HG03469 (cell line): ENCODE measurements around the gene BICD2.

Source experiments
- ATAC-seq: cut with Tn5 transposase; IDR thresholded peaks from one replicate; pipeline ENCODE4 v1.9.1; 2021; ENCODE audit warnings: mild to moderate bottlenecking, moderate library complexity, moderate number of reproducible peaks; ENCODE audit not compliant: unreplicated experiment

The BICD2 gene

GRCh38 chr9:92716557-92716956 lies 48.1 kb downstream of the BICD2 start:
- ATAC-seq = no peak

GRCh38 chr9:92715488-92716231 lies 49.0 kb downstream of the BICD2 start:
- no peak for ATAC-seq

DNA sequence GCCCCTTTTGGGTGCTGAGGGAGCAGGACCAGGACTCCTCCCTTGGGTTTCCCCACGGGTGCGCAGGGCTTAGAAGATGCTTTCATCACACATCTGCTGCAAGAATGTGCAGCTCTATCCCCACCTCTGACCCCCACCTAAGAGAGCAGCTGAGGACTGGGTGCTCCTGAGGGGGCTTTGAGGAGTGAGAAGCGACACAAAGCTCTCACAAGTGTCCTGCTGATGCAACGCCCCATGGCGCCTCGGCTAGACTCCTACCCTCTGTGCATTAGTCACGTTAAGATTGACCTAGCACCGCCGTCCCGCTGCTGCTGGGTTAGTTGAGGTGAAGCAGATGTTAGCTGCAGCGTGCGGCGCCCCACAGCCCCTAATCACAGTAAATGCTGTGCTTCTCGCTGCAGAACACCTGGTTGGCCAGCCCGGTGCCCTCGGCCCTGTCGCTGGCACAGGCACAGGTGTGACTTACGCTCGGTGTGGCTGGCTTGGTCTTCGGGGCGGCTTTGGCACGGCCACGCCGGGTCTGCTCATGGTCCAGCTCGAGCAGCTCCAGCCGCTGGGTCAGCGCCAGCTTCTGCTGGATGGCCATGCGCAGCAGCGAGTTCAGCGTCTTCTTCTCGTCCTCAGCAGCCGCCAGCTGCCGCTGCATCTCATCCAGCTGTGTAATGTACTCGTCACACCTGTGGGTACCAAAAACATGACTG lies 49.7 kb downstream of the BICD2 start:
- ATAC-seq = no peak

GRCh38 chr9:92714016-92714415 lies 50.6 kb downstream of the BICD2 start:
- no peak for ATAC-seq

GRCh38 chr9:92713528-92713927 lies 51.1 kb downstream of the BICD2 start:
- ATAC-seq = no peak

DNA sequence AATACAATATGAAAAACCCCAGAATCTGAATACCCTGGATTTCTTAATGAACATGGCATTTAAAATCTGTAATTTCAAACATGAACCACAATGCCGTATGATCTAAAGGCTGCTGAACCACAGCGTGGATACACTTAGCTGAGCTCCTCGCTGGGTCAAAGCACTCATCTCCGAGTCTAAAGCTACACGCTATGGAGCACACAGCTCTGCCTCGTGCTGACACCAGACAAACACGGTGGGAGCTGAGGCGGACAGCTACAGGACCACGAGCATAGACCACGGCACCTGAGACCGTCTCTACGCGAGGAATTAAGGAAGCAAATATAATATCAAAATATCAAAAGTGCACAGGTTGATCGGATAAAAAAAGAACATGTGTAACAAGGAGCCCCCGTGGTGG lies 51.9 kb downstream of the BICD2 start:
- ATAC-seq = no peak

DNA sequence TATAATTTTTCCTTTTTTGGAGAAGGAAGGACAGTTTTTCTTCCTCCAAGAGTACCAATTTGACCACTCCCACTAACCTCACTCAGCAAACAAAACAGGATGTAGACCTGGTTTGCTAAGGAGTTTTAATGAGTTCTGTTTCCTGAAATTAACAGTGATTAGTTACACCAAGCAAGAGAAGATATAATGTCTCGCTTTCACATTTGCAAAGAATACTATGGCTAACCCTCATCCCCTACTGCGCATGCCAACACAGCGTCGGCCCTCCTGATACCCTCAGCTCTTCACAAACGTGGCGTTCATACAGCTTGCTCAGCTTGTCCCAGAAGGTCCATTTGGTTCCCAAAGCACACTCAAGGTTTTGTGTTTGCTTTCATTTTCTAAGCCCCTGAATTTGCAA lies 52.8 kb downstream of the BICD2 start:
- no peak for ATAC-seq

- no peak for ATAC-seq
Measured at GRCh38 chr9:92711146-92711545, 53.5 kb downstream of the BICD2 start.

DNA sequence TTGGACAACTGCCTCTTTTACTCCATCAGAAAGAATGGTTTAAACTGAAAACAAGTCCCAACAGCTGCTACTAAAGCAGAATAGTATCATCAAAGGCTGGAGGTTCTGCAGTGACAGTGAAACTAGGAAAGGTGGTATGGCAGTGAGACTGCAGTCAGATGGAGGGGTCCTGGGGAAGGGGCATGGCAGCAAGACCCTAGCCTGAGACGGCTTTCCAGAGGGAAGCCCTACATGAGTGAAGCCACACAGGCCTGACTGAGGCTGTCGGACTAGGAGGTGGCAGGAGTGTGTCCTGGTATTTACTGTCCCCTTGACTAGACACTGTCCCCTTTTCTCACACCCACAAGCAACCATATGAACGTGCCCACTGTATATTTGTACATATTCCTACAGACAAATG lies 54.3 kb downstream of the BICD2 start:
- ATAC-seq = no peak

DNA sequence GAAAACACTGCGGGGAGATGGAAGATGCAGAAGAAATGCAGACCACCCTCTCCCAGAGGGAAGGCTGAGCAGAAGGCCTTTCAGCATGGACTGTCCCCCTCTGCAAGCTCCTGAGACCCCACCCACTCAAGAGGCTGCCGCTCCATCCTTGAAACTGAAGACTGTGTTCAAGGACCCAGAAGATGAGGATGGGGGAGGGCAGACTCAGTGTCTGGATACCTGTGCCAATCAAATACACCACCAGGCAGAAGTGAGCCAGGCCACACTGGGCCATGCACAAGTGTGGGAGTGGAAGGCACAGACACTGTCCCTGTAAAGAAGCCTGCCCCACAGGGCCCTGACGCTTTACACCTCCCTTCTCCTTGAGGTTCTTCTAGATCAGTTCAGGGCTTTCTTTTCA lies 54.7 kb downstream of the BICD2 start:
- no peak for ATAC-seq

DNA sequence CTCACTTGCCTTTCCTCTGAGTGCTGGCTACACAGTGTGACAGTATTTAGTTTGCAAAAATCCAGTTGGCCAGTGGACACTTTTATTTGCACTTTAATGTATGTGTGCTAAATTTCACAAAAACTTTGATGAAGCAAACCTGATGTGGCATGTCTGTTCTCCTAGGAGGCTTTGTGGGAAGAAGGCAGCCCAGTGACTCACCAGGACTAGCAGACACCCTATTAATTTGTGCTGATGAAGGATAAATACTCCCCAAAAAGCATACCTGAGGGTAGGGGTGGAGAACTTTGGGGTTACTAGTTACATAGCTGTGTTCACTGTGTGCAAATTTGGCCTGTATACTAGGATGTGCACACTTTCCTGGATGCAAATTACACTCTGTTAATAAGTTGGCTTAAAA lies 55.4 kb downstream of the BICD2 start:
- no peak for ATAC-seq

- no peak for ATAC-seq
Measured at GRCh38 chr9:92707530-92707929, 57.1 kb downstream of the BICD2 start.

DNA sequence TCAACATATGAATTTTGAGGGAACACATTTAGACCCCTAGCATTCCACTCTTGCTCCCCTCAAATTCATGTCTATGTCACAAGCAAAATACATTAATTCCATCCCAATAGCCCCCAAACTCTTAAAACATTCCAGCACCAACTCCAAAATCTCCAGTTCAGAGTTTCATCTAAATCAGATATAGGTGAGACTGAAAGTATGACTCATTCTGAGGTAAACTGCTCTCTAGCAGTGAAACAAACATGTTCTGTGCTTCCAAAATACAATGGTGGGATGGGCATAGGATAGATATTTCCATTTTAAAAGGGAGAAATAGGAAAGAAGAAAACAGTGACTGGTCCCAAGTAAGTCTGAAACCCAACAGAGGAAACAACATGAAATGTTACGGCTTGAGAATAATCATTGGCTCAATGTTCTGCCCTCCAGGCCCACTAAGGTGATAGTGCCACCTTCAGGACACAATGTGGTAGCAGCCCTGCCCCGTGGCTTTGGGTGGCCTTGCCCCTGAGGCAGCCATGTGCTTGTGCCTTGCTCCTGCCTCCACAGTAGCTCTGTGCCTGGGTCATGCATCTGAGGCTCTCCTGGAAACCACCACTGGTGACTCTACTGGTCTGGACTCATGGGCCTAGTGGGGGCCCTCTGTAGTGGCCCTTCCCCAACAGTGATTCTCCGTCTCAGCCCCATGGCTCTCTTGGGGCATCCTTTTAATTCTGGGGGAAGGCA lies 58.3 kb downstream of the BICD2 start:
- peak; percentile 48 for ATAC-seq

- ATAC-seq = no peak
Measured at GRCh38 chr9:92704528-92704927, 60.1 kb downstream of the BICD2 start.

DNA sequence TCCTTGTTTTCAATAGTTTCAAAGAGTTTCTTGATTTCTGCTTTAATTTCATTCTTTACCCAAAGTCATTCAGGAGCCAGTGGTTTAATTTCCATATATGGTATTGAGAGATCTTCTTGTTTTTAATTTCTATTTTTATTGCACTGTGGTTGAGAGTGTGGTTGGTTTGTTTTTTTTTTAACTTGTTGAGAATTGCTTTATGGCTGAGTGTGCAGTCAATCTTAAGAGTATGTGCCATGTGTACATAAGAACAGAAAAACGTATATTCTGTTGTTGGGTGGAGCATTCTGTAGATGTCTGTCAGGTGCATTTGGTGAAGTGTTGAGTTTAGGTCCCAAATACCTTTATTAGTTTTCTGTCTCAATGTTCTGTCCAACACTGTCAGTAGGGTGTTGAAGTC lies 68.0 kb downstream of the BICD2 start:
- no peak for ATAC-seq

DNA sequence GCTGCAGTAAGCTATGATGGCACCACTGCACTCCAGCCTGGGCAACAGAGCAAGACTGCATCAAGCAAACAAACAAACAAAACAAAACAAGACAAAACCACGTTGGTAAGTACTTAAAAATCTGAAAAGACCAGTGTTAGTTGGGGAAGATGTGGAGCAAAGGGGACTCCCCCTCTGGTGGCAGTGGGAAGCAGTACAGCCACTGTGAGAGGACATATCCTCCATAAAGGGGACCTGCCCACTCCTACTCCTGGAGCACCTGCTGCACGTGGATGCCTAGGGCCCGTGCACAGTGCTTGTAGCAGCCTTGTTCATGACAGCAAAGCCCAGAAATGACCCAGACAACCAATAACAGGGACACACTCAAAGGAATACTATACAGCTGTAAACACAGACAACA lies 77.7 kb downstream of the BICD2 start:
- ATAC-seq = no peak

DNA sequence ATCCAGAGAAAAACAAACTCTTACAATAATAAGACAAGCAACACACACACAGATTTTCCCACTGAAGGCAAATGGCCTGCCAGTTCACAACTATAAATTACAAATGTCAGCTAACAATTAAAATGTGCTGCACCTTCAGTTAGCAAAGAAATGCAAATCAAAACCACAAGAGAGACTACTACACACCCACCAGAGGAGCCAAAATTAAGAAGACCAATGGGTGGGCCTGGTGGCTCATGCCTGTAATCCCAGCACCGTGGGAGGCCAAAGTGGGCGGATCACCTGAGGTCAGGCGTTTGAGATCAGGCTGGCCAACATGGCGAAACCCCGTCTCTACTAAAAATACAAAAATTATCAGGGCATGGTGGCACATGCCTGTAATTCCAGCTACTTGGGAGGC lies 79.6 kb downstream of the BICD2 start:
- no peak for ATAC-seq

GRCh38 chr9:92682269-92682668 lies 82.4 kb downstream of the BICD2 start:
- no peak for ATAC-seq

DNA sequence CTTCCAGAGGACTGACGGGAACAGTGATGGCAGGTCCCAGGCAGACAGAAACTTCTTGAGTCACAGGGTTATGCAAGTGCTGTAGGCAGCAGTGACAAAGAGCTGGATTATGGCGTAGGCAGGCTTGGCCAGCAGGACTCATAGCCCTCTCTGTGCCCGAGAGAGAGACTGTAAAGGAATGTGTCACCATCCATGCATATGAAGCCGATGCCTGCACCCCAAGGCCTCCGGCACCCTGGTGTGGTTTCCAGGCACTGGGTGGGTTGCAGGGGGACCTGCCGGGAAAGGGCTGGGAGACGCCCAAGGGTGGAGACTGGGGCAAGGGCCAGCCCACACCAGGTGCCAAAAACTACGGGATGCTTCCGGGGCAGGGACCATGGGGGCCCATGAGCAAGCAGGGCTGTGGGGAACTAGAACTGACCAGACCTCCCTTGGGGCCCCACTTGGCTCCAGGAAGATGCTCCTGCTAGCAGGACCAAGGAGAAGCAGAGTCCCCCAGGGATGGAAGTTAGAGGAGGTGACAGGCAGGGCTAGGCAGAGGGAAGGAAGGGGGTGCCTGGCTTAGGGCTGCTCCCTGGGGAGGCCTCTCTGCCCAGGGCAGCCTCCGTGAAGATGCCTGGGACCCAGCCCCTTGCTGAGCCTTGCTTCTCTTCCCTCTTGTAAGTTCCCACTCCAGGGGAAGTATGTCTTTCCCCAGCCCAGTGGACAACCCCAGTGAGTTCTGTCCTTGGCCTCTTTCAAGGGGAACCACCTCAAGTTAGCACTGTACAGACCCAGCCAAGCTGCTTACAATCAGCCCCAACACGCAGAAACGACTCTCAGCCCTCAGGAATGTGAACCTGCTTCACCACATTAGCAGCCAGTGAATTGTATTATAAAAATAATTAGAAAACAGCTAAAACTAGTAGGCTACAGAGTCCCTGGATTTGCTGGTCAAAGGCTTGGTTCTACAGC lies 84.2 kb downstream of the BICD2 start:
- ATAC-seq = no peak

DNA sequence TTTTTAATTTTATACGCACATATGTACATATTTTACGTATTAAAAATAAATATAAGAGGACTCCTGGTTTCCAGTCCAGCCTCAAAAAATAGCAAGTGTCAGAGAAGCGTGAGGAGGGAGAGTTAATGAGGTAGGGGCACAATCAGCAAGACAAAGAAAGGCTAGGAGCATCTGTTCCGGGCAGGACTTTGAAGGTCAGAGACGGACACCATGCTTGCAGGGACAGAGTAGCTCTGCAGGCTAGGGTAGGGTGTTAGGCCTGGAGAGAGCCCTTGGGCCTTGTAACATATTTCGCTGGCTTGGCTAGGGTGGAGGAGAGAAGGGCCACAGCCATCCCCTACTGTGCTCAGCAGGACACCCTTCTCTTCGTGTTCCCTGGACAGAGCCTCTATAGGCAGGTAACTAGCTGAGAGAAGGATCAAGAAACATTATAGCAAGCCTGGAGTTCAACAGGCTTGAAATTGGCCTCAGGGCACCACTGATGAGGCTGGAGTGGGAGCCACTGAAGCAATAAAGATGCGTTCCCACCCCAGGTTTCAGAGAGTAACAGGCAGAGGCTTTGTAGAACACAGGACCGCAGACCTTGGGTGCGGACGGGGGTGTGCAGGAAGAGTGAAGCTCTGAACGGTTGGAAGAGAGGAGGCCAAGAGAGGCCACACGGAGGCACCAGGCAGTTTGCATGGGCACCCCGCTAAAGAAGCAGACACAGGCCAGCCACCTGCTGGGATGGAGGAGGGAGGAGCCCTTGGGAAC lies 85.0 kb downstream of the BICD2 start:
- ATAC-seq = no peak
